Uterus (tissue), 4 donors: ENCODE data around the gene XYLT1. TPM values are rescaled to one million over a fixed set of nuclear protein-coding genes. Genes with fewer than 3 reads are reported as not detected.

Source experiments
- DNase-seq, 2 donors: peaks; one replicate each; pipeline ENCODE4 v3.0.0-alpha.2; 2019 to 2020
- H3K27ac ChIP-seq, 2 donors: fragments of 200-600 bp; sonication (generic); 1 replicate in 1 of 2; 2 replicates in 1 of 2; pipeline ENCODE4 v1.5.1; 2016 to 2018
- H3K27me3 ChIP-seq, 2 donors: fragments of 200-600 bp; sonication (generic); one replicate each; pipeline ENCODE4 v1.5.1; 2018 to 2019; ENCODE audit warnings: control low read depth in 1 of 2
- H3K36me3 ChIP-seq, 2 donors: fragments of 200-600 bp; sonication (generic); one replicate each; pipeline ENCODE4 v1.5.1; 2019; ENCODE audit warnings: control low read depth in 1 of 2
- H3K4me1 ChIP-seq, 2 donors: fragments of 200-600 bp; sonication (generic); one replicate each; pipeline ENCODE4 v1.5.1; 2018 to 2019; ENCODE audit warnings: control low read depth in 1 of 2
- H3K4me3 ChIP-seq, 2 donors: fragments of 200-600 bp; sonication (generic); 1 replicate in 1 of 2; 2 replicates in 1 of 2; pipeline ENCODE4 v1.5.1; 2018 to 2019; ENCODE audit warnings: mild to moderate bottlenecking in 1 of 2
- H3K9me3 ChIP-seq, 2 donors: fragments of 200-600 bp; sonication (generic); one replicate each; pipeline ENCODE4 v1.5.1; 2019; ENCODE audit warnings: control low read depth in 1 of 2
- CTCF ChIP-seq, 4 experiments: fragments of 200-600 bp in 2 of 4; fragments of 450-650 bp in 2 of 4; sonication (generic) in 2 of 4; IDR thresholded peaks; one replicate each; pipeline ENCODE4 v1.5.1; 2016 to 2019; ENCODE audit warnings: antibody characterized with exemption in 4 of 4, mild to moderate bottlenecking in 2 of 4, moderate library complexity in 1 of 4
- POLR2A ChIP-seq, 2 donors: fragments of 450-650 bp; IDR thresholded peaks; one replicate each; pipeline ENCODE4 v1.6.1; 2016; ENCODE audit warnings: antibody characterized with exemption in 2 of 2, mild to moderate bottlenecking in 1 of 2, moderate library complexity in 1 of 2
- intact Hi-C: fragments of 100-400 bp; cut with DNase I; formaldehyde crosslinking; loops from one replicate; pipeline ENCODE4 v1.15.1; 2023; ENCODE audit warnings: low total_unique reads
- total RNA-seq, 4 donors: library from RNA; depleted of rRNA in 3 of 4; stranded (reverse); fragments of >200 nt in 3 of 4; gene quantifications; one replicate each; pipeline versions ENCODE4 v1.1.0 to v1.2.4, GENCODE V29; 2014 to 2023
- donor health status: DM: yes; HTN: yes; CAD: no.

XYLT1 gene
- total RNA-seq, 4 donors from 2014 or later: 1.5 to 42.2 (median 15.7) TPM

GRCh38 chr16:17451843-17452242 is 18.9 kb downstream of the XYLT1 start:
- no peaks in the 10 kb centered on the region for H3K27me3 ChIP-seq
- intact Hi-C loops: no loop called here
- no peaks in the 10 kb centered on the region for H3K9me3 ChIP-seq
- H3K36me3 ChIP-seq: no peaks in the 10 kb centered on the region
- no peak for DNase-seq
- H3K27ac ChIP-seq: no peak overlapping the region
- H3K4me3 ChIP-seq: no peak overlapping the region
- TF ChIP-seq POLR2A (IDR thresholded peaks at IDR 0.05) (no peak), CTCF (IDR thresholded peaks at IDR 0.05) (no peak)
- no peaks in the 10 kb centered on the region for H3K4me1 ChIP-seq

- no peak for DNase-seq
- no peaks in the 10 kb centered on the region for H3K9me3 ChIP-seq
- intact Hi-C loops: no loop called here
- no peak overlapping the region for H3K4me3 ChIP-seq
- no peaks in the 10 kb centered on the region for H3K27me3 ChIP-seq
- H3K4me1 ChIP-seq: no peaks in the 10 kb centered on the region
- H3K27ac ChIP-seq: no peak overlapping the region
- H3K36me3 ChIP-seq: no peaks in the 10 kb centered on the region
- TF ChIP-seq CTCF (IDR thresholded peaks at IDR 0.05): no peak
- no peak for TF ChIP-seq POLR2A (IDR thresholded peaks at IDR 0.05)
Measured at GRCh38 chr16:17450291-17450690, 20.5 kb downstream of the XYLT1 start.

- no peak overlapping the region for H3K27ac ChIP-seq
- intact Hi-C loops: no loop called here
- H3K27me3 ChIP-seq: no peaks in the 10 kb centered on the region
- DNase-seq: no peak
- no peaks in the 10 kb centered on the region for H3K36me3 ChIP-seq
- no peak for TF ChIP-seq CTCF (IDR thresholded peaks at IDR 0.05)
- no peak overlapping the region for H3K4me3 ChIP-seq
- no peaks in the 10 kb centered on the region for H3K4me1 ChIP-seq
- H3K9me3 ChIP-seq: no peaks in the 10 kb centered on the region
Measured at GRCh38 chr16:17448640-17449638, 21.8 kb downstream of the XYLT1 start.

- Histone ChIP-seq H3K4me3 (no peak overlapping the region), H3K4me1 (no peaks in the 10 kb centered on the region), H3K27me3 (no peaks in the 10 kb centered on the region), H3K9me3 (no peaks in the 10 kb centered on the region), H3K36me3 (no peaks in the 10 kb centered on the region), H3K27ac (peak overlapping the region in 1 of 2 donors; percentile 4)
- DNase-seq: no peak
- TF ChIP-seq CTCF (IDR thresholded peaks at IDR 0.05) (no peak), POLR2A (IDR thresholded peaks at IDR 0.05) (no peak)
- intact Hi-C loops: no loop called here
Measured at GRCh38 chr16:17447101-17447569, 23.6 kb downstream of the XYLT1 start.

GRCh38 chr16:17446661-17447060 is 24.1 kb downstream of the XYLT1 start:
- peak in 1 of 2 donors; percentile 24 for DNase-seq
- intact Hi-C loops: no loop called here
- TF ChIP-seq CTCF (IDR thresholded peaks at IDR 0.05) (no peak), POLR2A (IDR thresholded peaks at IDR 0.05) (no peak)
- H3K9me3 ChIP-seq: no peaks in the 10 kb centered on the region
- peak overlapping the region in 1 of 2 donors; percentile 4 for H3K27ac ChIP-seq
- no peaks in the 10 kb centered on the region for H3K27me3 ChIP-seq
- no peaks in the 10 kb centered on the region for H3K36me3 ChIP-seq
- H3K4me1 ChIP-seq: no peaks in the 10 kb centered on the region
- no peak overlapping the region for H3K4me3 ChIP-seq
